LNCaP clone FGC (cell line): ENCODE data around the gene KCTD10.
"Not testable (repeated sequence)": the region's sequence is repeated elsewhere in the genome, so short reads cannot be mapped to it uniquely, and the experiment has no call there.

Experiments
- DNase-seq: peaks from one replicate; pipeline ENCODE4 v3.0.0-alpha.2; 2011; ENCODE audit warnings: low read depth
- H3K4me3 ChIP-seq: 2 replicates; pipeline ENCODE4 v1.5.1; 2011; ENCODE audit warnings: mild to moderate bottlenecking, low read depth, low read length, control low read depth
- CTCF ChIP-seq: IDR thresholded peaks from 2 replicates; pipeline ENCODE4 v1.5.1; 2012; ENCODE audit warnings: mild to moderate bottlenecking; ENCODE audit not compliant: control insufficient read depth, insufficient read depth; ENCODE audit errors: extremely low read depth

The KCTD10 gene

GRCh38 chr12:109475121-109475520 lies 2.0 kb downstream of the KCTD10 start:
- no peak for TF ChIP-seq CTCF
- no peak for DNase-seq
- no peak overlapping the region for H3K4me3 ChIP-seq

GRCh38 chr12:109473526-109474270 lies 3.4 kb downstream of the KCTD10 start:
- H3K4me3 ChIP-seq, DNase-seq: not testable (repeated sequence)

- TF ChIP-seq CTCF: no peak
- H3K4me3 ChIP-seq: no peak overlapping the region
- DNase-seq: no peak
Observed at GRCh38 chr12:109473006-109473405, 4.1 kb downstream of the KCTD10 start.

DNA sequence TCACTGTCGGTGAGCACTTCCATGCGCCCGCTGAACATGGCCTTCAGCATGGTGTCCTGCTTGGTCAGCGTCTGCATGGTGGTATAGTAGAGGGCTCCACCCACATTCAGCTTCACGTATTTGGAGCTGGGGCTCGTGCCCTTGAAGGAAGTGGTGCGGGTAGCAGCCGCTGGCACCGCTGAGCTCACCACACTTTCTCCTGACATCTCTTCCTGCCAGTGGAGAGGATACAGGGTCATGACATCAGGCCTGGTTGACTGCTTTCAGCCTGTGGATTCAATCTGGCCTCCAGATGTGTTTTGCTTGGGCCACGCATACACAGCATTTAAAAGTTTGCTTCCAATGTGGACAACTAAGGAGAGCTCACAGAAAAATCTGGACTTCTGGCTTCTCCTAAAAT lies 7.6 kb downstream of the KCTD10 start:
- DNase-seq: no peak
- H3K4me3 ChIP-seq: no peak overlapping the region
- no peak for TF ChIP-seq CTCF

- DNase-seq: no peak
- TF ChIP-seq CTCF: no peak
Observed at GRCh38 chr12:109467978-109468676, 9.0 kb downstream of the KCTD10 start.

GRCh38 chr12:109466821-109467220 lies 10.3 kb downstream of the KCTD10 start:
- H3K4me3 ChIP-seq: no peak overlapping the region
- DNase-seq: no peak
- no peak for TF ChIP-seq CTCF

More at GRCh38 chr12:109467978-109468676, 9.0 kb downstream of the KCTD10 start:
- no peak overlapping the region for H3K4me3 ChIP-seq

DNA sequence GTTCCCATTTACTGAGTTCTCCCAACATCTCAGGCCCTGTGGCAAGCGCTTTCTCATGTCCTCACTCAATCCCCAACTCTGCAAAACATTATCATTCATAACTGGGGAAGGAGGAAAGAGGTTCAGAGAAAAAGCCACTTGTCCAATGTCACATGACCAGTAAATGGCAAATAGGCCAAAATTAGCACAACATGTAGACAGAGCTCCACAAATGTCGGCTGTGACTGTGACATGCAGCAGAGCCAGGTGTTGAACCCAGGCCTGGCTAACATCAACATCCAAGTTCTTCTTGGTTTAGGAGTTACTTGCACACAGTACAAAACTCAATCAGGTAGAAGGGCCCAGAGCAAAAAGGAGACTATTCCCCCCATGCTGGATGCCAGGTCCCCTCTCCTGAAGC lies 10.8 kb downstream of the KCTD10 start:
- TF ChIP-seq CTCF: no peak
- no peak overlapping the region for H3K4me3 ChIP-seq
- no peak for DNase-seq
